ENCODE data around the gene CNTN5. TPM values are rescaled to one million over a fixed set of nuclear protein-coding genes. Genes with fewer than 3 reads are reported as not detected.

Gene CNTN5
- total RNA-seq, 1 experiment from 2014 or later = not detected

- Histone ChIP-seq H3K56ac (ENCODE audit: insufficient read length, low read depth, low read length) (no peak overlapping the region), H2BK5ac (ENCODE audit: insufficient read length, low read length) (no peak overlapping the region), H3K4me1 (ENCODE audit: insufficient read depth, low read length) (no peaks in the 10 kb centered on the region), H2BK120ac (ENCODE audit: low read depth, low read length, poor library complexity, severe bottlenecking) (no peak overlapping the region), H4K5ac (ENCODE audit: insufficient read length, low read depth, low read length) (no peak overlapping the region), H3K14ac (ENCODE audit: insufficient read depth, low read length) (peak overlapping the region; percentile 47; the same call in 1 of the 2 replicates), H3K23me2 (ENCODE audit: insufficient read length, low read depth, low read length, poor library complexity, severe bottlenecking) (no peaks in the 10 kb centered on the region), H3K79me2 (ENCODE audit: insufficient read depth, low read length) (no peaks in the 10 kb centered on the region), H4K20me1 (ENCODE audit: control insufficient read depth, insufficient read depth, insufficient read length) (no peaks in the 10 kb centered on the region), H4K91ac (ENCODE audit: insufficient read length, low read depth, low read length) (no peak overlapping the region), H4K8ac (replicated peaks; ENCODE audit: insufficient read length, low read depth, low read length) (no peak overlapping the region), H2AFZ (ENCODE audit: low read length) (no peak overlapping the region), H3K9me3 (ENCODE audit: control insufficient read depth, low read depth, low read length) (no peaks in the 10 kb centered on the region), H2BK12ac (ENCODE audit: insufficient read length, low read depth, low read length) (no peak overlapping the region), H3K4ac (ENCODE audit: low read depth, low read length) (no peak overlapping the region), H2BK20ac (ENCODE audit: low read depth, low read length, poor library complexity, severe bottlenecking) (no peak overlapping the region), H3T11ph (ENCODE audit: low read length) (no peak overlapping the region), H3K27ac (ENCODE audit: insufficient read length, low read depth, low read length) (no peak overlapping the region), H2BK15ac (ENCODE audit: low read depth, low read length) (no peak overlapping the region), H3K79me1 (ENCODE audit: insufficient read depth, low read depth, low read length, poor library complexity, severe bottlenecking) (no peaks in the 10 kb centered on the region), H2AK5ac (ENCODE audit: insufficient read length, low read length) (no peak overlapping the region), H3K18ac (ENCODE audit: insufficient read length, low read depth, low read length) (no peak overlapping the region), H3K9ac (ENCODE audit: extremely low read depth, insufficient read length, low read length) (no peak overlapping the region), H3K27me3 (ENCODE audit: insufficient read depth, low read length) (no peaks in the 10 kb centered on the region), H3K23ac (ENCODE audit: insufficient read length, low read depth, low read length) (no peak overlapping the region), H3K4me2 (ENCODE audit: insufficient read depth, insufficient read length, low read length) (no peak overlapping the region)
- TF ChIP-seq CTCF (conservative IDR thresholded peaks at IDR 0.05) = no peak
- no peaks in the 10 kb centered on the region for H3K36me3 Mint-ChIP-seq (ENCODE audit: insufficient read depth in 1 of 3, low read depth in 3 of 3)
- no peak overlapping the region for H3K27ac Mint-ChIP-seq
- H3K4me3 Mint-ChIP-seq = no peak overlapping the region
- H3K9me3 Mint-ChIP-seq = no peaks in the 10 kb centered on the region
- no peak for DNase-seq
- H3K4me1 Mint-ChIP-seq = no peaks in the 10 kb centered on the region
- H3K27me3 Mint-ChIP-seq (ENCODE audit: low read depth) = no peaks in the 10 kb centered on the region
- no CpG with 5 or more reads among the region's 3 CpGs for WGBS (ENCODE audit: extremely low coverage, insufficient read length, low lambda C conversion rate)
Observed at GRCh38 chr11:100141201-100141600, 1120.5 kb downstream of the CNTN5 start.
